Activated T-cell treated with anti-CD3 and anti-CD28 coated beads, Interleukin-2, amount 50 U/mL, for 1 hour (primary cell): Measurements from ENCODE around the gene GTF3C1.
"Not testable (repeated sequence)": the region's sequence is repeated elsewhere in the genome, so short reads cannot be mapped to it uniquely, and the experiment has no call there.

ENCODE experiments used
- DNase-seq: peaks from one replicate; pipeline ENCODE4 v3.0.0-alpha.2; 2020

Gene GTF3C1

DNA sequence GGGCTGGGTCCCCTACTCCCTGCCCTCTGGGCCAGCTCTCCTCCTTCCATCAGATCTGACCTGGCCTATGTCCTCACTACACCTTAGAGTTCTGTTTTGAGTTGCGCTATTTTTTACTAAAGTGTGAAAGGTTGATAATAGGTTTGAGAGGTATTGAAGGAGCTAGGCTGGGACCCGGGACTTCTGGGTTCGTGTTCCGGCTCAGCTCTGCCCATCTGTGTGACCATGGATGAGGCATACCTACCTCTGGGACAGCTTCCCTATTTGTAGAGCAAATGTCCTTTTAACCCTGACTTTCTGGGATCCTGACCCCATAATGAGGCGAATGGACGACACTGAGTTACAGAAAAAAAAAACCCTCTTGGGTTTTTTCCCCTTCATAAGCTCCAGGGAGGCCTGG lies 111.8 kb downstream of the GTF3C1 start:
- DNase-seq = no peak

DNA sequence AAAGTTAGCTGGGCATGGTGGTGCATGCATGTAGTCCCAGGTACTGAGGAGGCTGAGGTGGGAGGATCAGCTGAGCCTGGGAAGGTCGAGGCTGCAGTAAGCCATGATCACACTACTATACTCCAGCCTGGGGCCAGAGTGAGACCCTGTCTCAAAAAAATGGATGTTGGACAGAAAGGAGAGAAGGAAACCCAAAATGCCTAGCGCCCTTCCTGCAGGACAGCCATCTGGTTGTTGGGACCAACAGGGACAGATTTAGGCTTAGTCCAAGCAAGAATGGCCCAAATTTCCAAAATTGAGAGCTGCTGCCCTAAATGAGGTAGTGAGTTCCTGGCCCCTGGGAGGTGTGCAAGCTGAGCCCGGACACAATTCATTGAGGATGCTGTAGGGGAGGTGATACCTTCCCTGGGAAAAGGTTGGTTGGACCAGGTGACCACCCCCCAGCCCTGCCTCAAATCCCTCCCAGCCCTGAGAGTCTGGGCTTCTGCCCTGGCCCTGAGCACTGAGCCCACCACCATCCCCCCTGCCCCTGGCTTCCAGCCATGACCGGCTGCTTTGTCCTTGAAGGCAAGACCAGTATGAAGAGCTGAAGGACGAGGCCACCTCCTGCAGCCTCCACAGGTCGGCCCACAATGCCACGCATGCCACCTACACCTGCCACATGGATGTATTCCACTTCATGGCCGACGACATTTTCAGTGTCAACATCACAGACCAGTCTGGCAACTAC lies 112.6 kb downstream of the GTF3C1 start:
- DNase-seq = peak; percentile 22

DNA sequence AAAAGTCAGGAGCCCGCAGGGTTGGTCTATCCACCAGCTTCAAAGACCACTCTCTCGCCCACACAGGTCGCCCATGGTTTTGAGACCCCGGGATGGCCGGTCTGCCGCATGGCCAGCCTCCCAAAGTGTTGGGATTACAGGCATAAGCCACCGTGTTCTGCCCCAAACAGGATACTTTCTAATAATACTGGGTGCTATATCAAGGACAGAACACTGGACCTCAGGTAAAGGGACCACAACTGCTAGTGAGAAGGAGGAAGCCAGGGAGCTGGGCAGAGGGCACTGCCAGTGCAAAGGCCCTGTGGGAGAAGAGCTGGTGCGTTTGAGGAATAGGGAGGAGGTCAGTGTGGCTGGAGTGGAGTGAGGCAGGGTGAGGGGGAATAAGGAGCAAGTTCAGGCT lies 113.6 kb downstream of the GTF3C1 start:
- peak; percentile 19 for DNase-seq

DNA sequence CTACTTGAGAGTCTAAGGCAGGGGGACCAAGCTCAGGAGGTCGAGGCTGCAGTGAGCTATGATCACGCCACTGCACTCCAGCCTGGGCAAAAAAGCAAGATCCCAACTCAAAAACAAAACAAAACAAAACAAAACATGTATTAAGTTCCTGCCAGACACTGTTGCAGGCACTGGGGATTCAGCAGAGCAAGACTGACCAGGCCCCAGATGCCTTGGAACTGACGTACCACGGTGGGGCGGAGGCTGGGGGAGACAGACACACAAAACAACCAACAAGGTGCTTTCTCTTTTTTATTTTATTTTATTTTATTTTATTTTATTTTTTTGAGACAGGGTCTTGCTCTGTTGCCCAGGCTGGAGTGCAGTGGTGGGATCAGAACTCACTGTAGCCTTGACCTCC lies 114.6 kb downstream of the GTF3C1 start:
- DNase-seq = not testable (repeated sequence)

DNA sequence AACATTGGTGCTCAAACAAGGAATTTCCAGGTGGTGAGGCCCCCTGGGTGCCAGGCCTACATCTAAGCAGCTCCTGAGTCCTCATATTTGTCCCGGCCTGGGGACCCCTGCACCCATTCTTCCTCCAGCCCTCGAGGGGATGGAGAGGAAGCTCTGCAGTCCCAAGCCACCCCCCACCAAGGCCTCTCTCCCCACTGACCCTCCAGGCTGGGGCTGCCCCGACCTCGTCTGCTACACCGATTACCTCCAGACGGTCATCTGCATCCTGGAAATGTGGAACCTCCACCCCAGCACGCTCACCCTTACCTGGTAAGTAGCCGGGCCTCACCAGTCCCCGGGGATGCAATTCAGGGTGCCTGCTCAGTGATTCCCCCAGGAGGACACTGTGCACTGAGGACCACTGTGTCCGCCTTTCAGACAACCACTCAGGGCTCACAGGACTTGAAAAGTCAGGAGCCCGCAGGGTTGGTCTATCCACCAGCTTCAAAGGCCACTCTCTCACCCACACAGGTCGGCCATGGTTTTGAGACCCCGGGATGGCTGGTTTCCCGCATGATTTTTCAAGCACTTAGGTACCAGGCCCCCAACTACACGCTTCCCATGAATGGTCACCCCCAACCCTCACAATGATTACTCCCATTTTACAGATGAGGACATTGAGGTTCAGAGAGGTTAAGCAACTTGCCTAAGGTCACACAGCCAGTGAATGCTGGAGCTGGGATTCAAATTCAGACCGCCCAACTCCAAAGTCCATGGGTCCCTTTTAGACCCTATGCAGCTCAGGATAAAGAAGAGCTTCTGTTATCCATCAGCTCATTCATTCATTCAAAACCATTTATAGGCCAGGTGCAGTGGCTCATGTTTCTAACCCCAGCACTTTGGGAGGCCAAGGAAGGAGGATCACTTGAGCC lies 115.3 kb downstream of the GTF3C1 start:
- DNase-seq = peak; percentile 20

DNA sequence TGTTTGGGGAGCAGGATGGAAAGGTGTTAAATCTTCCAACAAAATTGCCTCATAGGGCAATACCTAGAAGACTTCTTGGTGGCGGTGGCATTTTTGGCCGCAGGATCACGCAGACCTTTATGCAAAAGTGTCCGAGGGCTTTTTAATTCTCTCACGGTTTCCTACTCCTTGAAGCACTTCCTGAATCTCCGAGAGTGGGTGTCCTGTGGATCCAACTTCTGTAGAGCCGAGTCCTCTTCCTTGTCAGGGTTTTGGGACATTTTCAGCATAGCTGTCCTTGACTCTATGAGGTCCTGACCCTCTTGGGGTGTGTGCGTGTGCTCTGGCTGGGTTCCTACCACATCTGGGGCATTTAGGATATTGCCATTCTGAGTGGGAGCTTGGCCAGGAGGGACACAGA lies 116.1 kb downstream of the GTF3C1 start:
- DNase-seq = no peak

DNA sequence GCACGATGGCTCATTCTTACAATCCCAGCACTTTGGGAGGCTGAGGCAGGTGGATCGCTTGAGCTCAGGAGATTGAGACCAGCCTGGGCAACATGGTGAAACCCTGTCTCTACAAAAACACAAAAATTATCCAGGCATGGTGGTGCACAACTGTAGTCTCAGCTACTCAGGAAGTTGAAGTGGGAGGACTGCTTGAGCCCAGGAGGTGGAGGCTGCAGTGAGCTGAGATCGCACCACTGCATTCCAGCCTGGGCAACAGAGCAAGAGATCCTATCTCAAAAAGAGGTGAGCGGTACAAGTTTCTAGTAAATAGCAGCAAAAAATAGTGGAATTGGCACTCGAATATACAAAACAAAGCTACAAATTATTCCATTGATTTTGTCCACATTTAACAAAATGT lies 116.5 kb downstream of the GTF3C1 start:
- DNase-seq = not testable (repeated sequence)

DNA sequence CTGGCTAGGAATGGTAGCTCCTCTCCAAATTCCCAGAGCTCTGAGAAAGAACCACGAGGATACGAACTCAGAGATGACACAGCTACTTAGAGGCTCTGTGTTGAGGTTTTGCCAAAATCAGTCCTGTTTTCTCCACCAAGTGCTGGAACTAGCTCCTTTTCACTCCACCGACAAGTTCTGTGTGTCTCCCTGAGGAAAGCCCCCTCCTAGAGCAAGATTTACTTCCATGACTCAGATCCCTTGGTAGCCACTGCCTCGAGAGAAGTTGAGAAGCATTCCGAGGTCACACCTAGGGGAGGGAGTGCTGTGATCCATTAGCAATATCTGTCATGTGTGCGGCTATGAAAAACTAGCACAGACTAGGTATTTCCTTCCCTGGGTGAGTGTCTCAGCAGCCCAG lies 117.2 kb downstream of the GTF3C1 start:
- DNase-seq = no peak

DNA sequence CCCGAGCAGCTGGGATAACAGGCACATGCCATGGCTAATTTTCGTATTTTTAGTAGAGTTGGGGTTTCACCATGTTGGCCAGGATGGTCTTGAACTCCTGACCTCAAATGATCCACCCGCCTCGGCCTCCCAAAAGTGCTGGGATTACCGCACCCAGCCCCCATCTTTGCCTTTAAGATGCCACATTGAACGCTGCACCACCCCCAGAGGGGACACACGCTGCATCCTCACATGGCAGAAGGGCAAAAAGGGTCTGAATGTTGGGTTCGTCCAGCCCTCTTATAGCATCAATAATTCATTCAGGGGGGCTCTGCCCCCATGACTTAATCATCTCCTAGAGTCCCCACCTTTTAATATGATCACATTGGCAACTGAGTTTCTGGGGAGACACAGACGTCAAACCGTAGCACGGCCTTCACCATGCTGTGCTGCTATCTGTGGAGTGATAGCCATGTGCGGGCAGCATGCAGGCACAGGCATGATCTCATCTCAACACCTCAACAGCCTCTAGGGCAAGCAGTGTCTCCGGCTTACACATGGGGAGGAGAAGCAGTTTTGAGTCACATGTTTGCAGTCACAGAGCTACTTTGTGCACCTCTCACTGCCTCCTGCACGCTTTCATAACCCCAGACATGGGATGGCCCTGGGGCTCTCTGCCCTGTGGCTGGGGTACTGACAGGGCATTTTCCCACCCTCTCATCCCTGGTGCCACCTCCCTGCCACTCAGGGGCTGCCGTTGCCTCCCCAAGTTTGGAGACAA lies 117.8 kb downstream of the GTF3C1 start:
- peak; percentile 25 for DNase-seq

DNA sequence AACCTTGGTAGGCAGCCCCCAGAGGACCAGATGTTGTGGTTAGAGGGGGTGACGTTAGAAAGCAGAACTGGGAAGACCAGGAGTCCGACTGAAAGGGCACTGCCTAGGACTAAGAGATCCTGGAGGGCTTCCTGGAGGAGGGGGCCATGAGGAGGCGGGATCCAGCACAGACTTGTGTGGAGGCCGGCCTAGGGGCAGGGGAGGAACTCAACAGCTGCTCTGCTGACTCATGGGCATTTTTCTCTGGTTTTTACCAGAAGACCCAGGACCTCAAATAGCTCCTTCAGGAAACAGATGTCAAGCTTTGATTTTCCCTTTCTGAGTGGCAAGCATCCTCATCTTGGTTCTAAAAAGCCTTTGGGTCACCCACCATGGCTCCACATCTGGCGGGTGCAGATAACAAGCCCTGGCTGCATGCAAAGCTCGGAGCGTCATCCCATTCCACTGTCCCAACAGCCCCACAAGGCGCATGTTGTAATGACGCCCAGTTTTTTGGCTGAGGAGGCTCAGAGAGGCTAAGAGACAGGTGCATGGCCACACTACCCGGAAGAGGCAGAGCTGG lies 118.7 kb downstream of the GTF3C1 start:
- DNase-seq = peak; percentile 21

DNA sequence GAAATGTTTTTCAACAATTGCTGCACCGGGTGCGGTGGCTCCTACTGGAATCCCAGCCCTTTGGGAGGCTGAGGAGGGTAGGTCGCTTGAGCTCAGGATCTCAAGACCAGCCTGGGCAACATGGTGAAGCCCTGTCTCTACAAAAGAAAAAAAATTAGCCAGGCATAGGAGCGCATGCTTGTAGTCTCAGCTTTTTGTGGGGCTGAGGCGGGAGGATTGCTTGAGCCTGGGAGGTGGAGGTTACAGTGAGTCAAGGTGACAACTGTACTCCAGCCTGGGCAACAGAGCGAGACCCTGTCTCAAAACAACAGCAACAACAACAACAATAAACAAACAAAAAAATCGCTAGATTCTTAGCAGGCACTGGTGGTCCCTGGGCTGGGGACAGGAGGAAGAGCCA lies 119.2 kb downstream of the GTF3C1 start:
- peak; percentile 20 for DNase-seq

DNA sequence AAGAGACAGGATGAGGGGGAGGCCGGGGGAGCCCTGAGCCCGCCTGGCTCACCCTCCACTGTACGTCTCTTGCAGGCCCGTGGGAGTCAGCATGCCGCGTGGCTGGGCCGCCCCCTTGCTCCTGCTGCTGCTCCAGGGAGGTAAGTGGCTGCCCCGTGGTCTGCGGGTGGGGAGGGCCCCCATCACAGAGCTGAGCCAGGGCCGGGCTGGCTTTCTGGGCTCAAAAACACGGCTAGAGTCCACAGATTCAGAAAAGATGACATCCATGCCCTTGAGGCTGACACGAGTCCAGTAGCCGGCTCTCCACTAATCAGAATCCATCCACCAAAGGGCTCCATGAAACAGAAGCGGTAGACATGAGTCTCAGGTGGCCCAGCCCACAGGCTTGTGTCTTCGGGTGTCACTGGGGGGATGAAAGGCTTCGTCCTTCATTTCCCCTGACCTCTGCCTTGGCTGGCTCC lies 119.7 kb downstream of the GTF3C1 start:
- DNase-seq = peak; percentile 21

DNA sequence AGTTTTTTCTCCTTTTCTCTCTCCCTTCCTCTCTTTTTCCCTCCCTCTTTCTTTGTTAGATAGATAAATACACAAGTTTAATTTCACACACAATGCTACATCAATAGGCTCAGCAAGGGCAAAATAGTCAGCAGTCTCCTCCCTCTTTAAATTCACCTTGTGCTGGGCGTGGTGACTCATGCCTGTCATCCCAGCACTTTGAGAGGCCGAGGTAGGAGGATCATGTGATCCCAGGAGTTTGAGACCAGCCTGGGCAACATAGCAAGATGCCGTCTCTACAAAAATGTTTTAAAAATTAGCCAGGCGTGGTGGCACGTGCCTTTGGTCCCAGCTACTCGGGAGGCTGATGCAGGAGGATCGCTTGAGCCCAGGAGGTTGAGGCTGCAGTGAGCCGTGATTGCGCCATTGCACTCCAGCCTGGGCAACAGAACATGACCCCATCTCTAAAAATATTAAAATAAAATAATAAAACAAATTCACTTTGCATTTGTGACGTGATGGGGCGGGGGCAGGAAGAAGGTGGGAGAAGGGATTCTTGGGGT lies 120.3 kb downstream of the GTF3C1 start:
- DNase-seq = no peak

DNA sequence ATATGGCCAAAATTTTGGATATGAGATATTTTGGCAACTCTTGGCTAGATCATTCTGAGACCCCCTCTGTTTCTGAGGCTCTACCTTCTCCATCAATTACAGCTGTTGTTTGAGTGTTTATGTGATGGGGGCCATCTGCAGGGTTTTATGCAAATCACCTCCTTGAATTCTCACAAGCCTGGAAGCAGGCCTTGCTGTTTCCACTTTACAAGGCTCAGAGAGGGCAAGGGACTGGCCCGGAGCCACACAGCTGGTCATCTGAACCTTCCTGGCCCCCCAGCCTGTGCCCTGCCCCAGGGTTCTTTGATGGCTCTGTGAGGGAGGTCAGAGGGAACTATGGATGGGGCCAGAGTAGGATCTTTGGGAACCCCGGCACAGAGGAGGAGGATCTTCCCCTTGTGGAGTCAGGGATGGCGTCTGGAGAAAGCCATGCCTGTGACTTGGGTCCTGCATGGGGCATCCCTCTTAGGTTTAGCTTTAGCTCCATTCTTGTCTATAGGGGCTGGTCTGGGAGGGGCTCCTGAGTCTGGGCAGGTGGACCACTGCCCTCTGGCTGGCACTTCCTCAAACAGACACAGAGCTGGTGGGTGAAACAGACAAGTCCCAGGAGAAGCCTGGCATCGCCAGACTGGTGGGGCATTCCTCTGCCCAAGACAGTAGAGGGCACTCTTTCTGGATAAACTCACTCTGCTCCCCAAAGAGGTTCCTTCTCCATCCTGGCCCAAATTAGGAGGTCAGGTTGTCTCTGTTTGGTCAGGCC lies 121.5 kb downstream of the GTF3C1 start:
- DNase-seq = peak; percentile 24

DNA sequence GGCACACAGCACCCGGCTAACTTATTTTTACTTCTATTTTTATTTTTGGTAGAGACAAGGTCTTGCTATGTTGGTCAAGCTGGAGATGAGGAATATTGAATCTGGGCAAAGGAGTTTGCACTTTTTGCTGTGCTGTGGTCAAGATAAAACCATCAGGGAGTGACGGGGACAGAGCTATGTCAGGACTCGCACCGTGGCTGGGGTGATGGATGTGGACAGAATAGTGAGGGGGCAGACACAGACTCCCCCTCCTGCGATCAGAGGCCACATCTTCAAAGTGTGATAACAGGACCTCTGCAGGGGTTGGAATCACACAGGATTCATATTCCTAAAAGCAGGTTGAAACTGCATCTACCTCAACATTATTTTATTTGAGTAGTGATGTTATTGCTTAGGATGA lies 122.2 kb downstream of the GTF3C1 start:
- no peak for DNase-seq

DNA sequence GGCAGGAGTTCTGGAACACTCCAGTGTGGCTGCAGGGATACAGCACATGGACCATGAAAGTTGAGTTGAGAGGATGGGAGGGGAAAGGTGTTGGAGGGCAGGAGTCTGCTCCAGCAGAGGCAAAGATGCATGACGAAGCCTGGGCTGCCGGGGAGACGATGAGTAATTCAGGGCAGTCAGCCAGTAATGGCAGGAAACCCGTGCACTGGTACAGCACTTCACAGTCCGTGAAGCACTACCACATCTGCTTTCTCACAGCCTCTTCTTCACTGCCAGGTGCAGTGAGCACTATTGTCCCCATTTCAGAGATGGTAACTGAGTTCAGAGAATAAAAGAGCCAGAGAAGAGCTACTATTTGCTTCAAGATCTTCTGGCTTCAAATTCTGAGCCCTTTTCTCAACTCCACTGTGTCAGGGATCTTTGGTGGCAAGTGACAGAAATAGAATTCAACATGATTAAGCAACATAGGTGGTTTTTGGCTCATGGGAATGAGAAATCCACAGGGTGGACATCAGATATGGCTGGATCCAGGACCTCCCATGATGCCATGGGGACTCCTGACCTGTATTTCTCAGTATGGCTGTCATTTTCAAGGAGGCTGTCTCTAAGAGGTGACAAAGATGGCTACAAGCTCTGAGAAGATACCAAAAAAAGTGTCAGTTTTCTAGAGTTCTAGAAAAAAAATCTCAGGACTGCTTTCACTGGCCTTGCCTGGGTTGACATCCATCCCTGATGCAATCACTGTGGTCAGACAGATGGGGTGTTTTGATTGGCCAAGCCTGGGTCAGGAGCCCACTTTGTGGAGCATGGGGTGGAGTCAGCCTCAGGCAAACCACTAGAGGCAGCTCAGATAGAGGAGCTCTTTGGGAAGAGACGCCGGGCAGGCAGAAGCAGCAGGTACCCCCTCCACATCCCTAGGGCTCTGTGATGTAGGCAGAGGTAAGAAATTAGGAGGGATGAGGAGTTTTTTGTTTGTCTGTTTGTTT lies 123.0 kb downstream of the GTF3C1 start:
- DNase-seq = peak; percentile 77

DNA sequence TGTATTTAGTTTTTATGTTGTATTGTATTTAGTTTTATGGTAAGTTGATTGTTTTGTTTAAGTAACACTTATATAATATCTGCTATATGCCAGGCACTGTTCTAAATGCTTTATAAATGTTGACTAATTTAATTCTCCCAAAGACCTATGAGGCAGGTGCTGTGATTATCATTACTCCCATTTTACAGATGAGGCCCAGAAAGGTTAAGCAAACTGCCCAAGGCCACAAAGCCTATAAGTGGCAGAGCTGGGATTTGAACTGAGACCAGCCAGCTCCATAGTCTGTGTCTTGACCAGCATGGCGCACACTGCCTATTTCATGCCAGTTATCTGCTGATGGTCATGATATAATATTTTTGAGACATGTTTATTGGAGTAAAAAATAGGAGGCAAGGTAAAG lies 123.8 kb downstream of the GTF3C1 start:
- no peak for DNase-seq

DNA sequence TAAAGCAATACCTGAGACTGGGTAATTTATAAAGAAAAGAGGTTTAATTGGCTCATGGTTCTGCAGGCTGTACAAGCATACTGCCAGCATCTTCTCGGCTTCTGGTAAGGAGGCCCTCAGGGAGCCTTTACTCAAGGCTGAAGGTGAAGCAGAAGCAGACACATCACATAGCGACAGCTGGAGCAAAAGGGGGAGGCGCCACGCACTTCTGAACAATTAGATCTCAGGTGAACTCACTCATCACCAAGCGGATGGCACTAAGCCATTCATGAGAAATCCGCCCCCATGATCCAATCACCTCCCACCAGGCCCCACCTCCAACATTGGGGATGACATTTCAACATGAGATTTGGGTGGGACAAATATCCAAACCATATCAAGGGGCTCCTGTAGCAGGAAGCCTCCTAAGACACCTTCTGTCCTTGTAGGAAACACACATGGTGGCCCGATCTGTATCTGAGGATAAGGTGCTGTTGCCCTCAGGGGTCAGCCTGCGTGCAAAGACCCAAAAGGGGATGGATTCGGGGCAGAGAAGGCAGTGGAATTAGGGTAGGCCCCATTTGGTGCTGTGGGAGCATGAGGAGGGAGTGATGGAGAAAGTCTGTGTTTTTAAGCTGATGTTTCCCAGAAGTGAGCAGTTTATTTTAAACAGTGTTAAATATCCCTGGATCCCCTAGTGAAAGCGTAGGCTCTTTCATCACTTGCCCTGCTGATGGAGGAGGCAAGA lies 124.8 kb downstream of the GTF3C1 start:
- DNase-seq = no peak

DNA sequence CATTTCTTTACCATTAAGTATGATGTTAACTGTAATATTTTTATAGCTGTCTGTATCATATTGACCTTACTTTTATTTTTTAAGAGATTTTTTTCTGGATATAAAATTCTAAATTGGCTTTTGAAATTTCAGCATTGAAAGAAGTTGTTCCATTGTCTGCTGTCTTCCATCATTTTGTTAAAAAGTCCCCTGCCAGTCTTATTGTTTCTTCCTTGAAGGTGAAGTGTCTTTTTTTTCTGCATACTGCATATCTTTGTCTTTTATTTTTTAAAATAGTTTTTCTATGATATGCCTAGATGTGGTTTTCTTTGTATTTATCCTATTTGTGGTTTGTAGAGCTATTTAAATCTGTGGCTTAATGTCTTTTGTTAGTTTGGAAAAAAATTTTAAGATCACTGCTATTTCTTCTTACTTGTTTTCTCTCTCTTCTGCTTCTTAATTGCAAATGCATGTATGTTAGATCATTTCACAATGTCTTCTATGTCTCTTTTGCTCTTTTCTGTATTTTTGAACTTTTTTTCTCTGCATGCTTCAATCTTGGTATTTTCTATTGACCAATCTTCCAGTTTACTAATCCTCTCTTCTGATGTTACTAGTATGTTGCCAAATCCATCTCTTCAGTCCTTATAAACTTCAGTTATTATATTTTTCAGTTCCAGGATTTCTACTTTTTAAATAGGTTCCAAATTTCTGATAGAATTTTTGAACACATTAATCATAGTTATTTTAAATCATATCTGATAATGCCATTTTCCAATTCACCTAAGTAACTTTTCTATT lies 127.6 kb downstream of the GTF3C1 start:
- no peak for DNase-seq
